GM19467 (cell line): Measurements from ENCODE around the gene SMYD3.

Experiments
- ATAC-seq: cut with Tn5 transposase; IDR thresholded peaks from one replicate; pipeline ENCODE4 v1.9.1; 2021; ENCODE audit warnings: mild to moderate bottlenecking, moderate library complexity; ENCODE audit not compliant: unreplicated experiment

SMYD3 gene

DNA sequence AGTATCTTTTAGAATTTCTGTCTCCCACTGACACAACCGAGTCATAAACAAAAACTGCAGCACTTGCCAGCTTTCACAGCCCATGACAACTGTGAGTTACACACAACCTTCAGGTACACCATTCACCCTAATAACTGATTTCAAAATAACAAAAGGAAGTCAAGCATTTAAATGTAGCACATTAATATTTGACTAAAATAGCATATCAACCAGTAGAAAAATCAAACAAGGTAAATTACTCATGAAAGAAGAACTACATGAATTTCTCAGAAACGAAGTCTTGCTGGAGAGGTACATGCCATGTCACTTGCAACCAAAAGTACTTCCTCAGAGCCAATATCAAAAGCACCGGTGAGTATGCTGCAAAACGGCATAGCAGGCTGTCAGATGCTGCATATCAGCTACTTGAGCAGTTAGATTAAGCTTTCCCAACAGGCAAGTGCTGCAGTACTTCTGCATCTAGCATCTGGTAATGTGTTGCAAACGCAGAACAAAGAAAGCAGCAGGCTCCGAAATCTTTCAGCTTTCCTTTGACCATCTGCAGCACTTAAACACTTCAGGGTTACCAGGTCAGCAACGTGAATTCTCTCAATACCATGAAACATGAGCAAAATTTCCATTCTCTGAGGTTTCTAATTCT is 223.2 kb downstream of the SMYD3 start:
- no peak for ATAC-seq

DNA sequence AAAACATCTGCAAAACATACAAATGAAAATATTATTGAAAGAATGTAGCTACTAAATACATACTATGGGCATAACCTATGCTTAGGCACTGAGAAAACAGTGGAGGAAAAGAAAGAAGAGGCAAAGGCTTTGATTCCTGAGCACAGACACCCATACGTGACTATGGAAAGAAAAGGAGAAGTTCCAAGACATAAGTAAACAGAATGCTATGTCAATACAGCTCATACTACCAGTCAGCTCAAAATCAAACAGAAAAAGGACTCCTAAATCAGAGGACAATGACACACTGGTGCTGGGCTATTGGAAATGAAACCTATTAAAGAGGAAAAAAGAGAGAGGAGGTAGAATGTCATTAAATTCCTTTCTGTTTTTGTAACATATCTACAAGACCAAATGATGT is 225.4 kb downstream of the SMYD3 start:
- ATAC-seq, result no peak

DNA sequence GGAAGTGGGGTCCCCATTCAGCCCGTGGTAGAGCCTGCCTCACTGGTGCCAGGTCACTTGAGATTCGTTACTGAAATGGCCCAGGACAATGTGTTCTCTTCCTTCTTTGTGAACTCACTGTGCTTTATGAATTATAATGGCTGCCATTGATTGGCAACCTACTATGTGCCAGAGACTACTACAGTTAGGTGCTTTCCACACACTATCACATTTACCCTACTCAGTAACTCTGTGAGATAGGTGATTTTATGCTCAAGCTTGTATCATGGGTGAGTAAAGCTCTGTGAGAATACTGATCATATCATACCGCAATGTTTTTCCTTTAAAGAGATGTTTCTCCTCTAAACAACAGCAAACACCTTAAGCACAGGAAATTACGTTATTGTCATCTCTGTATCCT is 225.9 kb downstream of the SMYD3 start:
- ATAC-seq, result no peak

DNA sequence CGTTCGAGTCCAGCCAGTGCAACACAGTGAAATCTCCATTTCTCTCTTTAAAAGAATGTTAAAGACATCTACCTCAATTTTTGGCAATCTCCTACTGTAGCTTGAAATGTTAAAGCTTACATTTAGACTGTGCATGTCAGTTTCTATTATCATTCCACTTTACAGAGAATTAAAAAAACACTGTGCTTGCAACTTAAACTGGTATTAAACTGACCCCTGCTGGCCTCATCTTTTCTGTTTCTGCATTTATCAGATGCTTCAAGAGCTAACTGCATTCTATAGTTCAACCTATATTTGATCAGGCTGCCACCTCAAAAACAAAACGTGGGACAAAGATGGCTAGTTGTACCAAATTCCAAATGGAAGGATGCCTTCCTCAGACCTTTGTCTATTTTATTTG is 226.5 kb downstream of the SMYD3 start:
- no peak for ATAC-seq

DNA sequence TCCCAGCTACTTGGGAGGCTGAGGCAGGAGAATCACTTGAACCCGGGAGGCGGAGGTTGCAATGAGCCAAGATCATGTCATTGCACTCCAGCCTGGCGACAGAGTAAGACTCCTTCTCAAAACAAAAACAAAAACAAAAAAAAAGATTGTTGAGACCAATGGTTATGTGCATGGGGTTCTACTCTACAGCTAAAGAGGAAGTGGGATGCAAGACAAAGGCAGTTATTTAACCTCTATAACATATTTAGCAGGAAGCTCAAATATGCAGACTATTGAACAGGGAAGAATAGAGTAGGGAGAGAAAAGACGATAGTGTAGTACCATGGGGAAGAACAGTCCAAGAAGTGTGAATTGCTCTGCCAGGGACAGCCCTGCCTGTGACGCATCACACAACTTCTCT is 227.7 kb downstream of the SMYD3 start:
- ATAC-seq, result no peak

DNA sequence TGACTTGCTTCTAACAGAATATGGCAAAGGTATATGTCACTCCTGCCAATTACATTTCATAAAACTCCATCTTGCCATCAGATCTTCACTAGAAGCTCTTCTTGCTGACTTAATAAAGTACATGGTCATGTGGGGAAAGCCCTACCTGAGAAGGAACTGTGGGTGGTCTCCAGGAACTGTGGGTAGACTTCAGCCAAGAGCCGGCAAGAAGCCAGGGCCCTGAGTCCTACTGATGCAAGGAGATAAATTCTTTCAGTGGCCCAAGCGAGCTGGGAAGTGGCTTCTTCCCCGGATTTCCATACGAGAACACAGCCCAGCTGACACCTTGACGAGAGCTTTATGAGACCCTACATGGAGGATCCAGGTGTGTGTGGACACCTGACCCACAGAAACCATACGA is 228.7 kb downstream of the SMYD3 start:
- ATAC-seq, result no peak

DNA sequence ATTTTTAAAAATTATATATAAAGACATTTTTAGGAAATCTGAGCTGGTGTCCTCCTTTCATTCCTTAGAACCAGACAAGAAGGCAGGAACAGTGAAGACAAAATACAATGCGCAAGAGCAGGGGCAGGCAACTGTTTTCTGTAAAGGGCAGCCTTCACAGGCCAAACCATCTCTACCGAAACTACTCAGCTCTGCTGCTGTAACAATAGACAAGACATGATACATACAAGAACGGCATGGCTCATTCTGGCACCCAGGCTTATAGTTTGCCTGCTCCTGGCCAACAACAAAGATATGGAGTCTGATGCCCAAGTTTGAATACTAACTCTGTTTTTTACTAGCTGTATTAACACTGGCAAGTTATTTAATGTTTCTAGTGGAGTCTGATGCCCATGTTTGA is 232.0 kb downstream of the SMYD3 start:
- no peak for ATAC-seq

DNA sequence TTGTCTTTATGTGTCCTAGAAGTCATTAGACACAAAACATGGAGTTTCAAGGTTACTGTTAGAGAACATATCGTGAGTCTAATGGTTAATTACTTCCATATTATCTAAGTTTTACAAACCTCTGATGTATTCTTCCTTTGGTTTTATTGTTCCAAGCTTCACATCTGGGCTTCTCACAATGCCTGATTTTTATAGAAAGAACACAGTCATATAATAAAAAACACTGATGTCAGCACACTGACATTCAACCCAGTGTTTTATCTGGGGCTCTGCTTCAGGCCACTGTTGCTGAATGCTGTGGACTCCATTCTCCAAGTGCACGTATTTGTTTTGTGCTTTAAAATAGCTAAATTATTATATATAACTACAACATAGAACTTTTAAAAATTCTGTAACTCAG is 232.9 kb downstream of the SMYD3 start:
- no peak for ATAC-seq

DNA sequence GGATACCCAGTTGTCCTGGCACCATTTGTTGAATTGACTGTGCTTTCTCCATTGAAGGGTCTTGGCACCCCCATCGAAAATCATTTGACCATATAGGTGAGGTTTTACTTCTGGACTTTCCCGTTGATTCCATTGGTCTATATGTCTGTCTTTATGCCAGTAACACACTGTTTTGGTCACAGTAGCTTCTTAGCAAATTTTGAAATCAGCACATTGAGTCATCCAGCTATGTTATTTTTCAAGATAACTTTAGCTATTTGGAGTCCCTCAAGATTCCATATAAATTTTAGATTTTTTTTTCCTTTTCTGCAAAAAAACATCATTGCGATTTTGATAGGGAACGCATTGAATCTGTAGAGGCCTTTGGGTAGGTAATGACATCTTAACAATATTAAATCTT is 235.6 kb downstream of the SMYD3 start:
- ATAC-seq, result no peak

DNA sequence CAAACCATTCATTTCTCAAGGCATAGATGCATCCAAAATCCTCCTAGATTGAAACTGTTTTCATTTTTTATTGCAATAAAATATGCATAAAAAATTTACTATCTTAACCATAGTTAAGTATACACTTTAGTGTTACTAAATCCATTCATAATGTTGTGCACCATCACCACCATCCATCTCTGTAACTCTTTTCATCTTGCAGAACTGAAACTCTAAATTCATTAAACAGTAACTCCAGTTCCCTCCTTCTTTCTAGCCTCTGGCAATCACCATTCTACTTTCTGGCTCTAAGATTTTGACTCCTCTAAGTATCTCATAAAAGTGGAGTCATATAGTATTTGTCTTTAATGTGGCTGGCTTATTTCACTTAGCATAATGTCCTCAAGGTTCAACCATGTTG is 236.8 kb downstream of the SMYD3 start:
- peak; percentile 86 for ATAC-seq

DNA sequence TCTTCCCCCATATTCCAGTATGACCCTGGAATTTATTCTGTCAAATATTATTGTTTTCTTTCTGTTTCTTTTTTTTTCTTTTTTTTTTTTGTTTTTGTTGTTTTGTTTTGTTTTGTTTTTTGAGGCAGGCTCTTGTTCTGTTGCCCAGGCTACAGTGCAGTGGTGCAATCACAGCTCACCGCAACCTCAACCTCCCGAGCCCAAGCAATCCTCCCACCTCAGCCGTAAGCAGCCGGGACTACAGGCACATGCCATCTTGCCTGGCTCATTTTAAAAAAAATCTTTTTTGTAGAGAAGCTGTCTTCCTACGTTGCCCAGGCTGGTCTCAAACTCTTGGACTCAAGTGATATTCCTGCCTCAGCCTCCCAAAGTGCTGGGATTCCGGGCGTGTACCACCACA is 237.6 kb downstream of the SMYD3 start:
- no peak for ATAC-seq

DNA sequence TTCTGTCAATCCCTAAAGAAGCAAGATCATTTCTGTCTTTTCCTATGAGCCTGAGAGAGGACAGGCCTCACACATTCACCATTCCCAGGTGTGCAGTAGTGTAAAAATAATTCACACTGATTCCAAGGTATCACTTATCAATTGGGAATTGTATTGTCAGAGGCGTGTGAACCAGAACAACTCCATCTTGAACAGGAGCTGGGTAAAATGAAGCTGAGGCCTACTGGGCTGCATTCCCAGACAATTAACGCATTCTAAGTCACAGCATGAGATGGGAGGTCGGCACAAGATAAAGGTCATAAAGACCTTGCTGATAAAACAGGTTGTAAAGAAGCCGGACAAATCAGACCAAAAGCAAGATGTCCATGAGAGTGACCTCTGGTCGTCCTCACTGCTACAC is 239.2 kb downstream of the SMYD3 start:
- ATAC-seq, result no peak

DNA sequence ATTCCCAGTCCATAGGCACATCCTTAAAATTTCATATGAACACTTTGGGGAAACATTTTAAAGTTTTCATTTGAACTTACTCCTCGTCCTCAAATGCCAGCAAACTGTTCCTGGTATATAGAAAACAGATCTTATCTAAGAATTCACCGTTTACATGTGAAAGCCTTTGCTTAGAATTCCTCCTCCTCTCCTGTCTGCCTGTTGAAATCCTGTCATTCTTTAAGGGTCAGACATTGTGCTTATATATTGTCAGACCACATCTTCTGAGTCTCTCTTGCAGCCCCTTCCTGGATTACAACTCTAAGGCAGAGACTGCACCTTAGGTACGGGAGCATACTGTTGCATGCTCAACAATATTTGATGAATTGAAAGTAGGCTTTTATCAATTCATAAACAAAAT is 239.7 kb downstream of the SMYD3 start:
- ATAC-seq, result no peak

DNA sequence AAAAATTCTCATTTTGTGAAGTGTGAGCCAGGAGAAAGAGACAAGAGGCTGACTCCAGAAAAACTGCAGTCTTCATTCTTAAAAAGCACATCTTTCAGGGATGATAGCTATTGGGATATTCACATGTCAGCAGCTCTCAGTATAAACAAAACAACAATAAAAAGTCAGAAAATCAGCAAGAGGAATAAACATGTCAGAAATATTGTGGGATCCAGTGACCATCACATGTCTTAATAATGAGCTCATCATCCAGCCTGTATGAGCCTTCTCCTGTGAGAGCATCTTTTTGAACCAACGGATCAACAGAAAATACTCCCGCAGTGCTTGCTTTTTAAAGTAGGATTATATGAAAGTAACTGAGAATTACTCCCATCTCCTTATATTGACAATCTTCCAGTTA is 241.6 kb downstream of the SMYD3 start:
- no peak for ATAC-seq

DNA sequence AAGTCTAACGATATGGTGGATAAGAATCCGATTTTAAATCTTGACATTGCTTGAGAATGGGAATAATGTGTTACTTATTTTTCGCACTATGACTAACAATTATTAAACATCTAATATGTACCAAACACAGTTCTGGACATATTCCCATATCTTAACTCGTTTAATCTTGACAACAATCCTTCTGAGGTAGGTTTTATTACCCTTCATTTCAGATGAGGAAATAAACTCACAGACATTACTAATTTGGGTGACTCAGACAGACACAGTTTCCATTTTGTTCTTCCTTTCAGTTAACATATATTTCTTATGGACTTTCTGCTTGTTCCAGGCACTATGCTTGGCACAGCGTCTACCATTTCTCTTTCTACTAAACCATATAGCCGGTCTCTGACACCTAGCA is 244.8 kb downstream of the SMYD3 start:
- no peak for ATAC-seq

DNA sequence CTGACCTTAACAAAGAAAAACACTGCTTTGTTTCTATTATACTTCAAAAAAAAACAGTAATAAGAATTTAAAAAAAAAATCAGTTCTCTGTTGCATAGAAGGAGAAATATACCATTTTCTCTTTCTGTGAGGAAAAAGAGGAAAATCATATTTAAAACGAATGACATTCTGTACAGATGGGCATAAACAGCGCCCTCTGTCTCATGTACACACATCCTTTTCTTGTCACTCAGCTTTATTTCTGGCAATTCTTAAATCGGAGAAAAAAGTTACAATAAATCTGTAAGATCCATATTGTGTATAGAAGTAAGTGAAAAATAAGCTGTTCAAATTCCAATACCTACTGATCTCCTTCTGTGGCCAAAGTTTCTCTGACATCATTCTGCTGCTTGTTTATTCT is 245.4 kb downstream of the SMYD3 start:
- ATAC-seq, result no peak

DNA sequence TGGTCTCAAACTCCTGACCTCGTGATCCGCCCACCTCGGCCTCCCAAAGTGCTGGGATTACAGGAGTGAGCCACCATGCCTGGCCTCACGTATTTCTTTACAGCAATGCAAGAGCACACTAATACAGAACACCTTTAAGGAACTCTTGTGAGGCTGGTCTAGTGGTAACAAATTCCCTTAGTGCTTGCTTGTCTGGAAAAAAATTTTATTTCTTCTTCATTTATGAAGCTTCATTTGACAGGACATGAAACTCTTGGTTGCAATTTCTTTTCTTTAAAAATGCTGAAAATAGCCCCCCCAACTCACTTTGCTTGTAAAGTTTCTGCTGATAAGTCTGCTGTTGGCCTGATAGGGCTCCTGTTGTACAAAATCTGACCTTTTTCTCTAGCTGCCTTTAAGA is 248.8 kb downstream of the SMYD3 start:
- no peak for ATAC-seq

DNA sequence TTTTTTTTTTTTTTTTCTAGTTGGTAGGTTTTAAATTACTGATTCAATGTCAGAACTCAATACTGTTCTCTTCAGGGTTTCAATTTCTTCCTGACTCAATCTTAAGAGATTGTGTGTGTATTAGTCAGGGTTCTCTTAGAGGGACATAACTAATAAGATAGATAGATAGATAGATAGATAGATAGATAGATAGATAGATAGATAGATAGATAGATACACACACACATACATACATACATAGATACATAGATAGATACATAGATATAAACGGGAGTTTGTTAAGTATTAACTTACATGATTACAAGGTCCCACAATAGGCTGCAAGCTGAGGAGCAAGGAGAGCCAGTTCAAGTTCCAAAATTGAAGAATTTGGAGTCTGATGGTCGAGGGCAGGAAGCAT is 251.3 kb downstream of the SMYD3 start:
- ATAC-seq, result no peak

DNA sequence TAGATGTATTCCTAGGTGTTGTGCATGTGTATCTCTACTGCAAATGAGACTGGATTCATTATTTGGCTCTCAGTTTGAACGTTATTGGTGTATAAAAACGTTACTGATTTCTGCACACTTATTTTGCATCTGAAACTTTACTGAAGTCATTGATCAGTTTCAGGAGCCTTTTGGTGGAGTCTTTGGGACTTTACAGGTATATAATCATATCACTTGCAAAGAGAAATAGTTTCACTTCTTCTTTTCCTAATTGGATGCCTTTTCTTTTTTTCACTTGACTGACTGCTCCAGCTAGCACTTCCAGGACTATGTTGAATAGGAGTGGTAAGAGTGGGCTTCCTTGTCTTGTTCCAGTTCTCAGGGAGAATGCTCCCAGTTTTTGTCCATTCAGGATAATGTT is 252.2 kb downstream of the SMYD3 start:
- no peak for ATAC-seq

DNA sequence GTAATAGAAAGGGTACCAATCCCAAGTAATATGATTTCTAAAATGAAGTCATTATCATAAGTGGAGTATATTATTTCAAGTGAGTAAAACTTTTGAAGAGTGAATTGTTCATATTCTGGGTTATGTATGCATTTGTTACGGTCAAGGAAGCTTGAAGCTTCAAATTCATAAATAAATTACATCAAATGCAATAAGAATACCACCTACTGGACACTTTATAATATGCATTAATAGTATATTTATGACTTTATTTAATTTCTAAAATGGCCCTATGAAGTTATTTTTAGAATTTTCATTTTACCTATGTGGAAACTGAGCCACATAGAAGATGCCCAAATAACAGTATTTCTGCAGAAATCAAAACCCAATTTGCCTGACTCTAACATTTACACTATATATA is 260.6 kb downstream of the SMYD3 start:
- ATAC-seq, result no peak

DNA sequence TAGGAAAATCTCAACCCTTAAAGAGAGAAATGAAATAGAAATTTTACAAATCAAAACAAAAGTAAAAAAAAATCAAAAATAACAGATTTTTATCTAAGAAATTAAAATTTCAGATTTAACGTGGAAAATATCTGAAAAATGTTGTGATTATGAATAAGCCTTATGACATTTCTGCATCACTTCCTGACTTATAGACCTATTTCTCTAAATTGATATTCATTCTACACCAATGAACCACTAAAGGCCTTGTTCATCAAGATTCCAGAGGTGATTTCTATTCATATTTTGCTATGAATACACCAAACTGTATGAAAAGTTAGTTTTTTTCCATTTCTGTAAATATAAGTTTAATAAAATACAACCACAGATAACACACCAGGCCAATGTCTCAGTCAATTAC is 261.5 kb downstream of the SMYD3 start:
- no peak for ATAC-seq

DNA sequence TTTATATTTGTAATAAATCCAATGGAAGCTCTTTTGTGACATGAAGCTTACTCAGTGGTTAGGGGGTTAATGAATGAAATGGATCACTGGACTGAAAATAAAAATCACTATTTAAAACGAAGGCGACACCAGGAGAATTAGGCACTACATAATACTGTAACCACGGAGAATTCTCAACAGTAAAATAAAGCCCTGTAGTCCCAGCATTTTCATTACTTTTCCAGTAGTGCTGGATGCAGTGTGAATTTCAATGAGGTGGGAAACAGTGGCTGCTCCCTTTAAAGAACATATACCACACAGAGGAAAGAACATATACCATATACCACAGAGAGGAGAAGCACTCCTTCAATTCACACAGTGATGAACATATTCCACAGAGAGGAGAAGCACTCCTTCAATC is 275.0 kb downstream of the SMYD3 start:
- ATAC-seq, result no peak

DNA sequence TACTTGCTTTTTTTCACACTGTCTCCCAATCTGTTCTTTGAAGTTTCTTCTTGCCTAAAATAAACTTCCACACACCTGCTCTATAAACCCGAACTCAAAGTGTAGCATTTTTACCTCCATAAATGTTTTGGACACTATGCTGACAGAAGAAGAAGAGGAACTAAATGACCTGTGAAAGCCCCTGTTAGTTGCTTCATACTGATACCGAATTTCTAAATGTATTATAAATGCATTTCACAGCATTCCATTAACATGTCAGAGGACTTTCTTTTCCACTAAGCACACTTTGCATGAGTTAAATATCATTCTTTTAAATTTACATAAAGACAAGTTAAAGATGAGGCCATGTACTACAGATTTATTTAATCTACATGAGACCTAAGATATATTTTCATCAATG is 281.0 kb downstream of the SMYD3 start:
- no peak for ATAC-seq
